SIG-M5 treated with dmso at 0.1 percent for 504 hours (cell line): ENCODE data around the gene AP3M1.
A peak's percentile ranks its signal among the peaks of the same experiment; 100 is the strongest.
"Not testable (repeated sequence)": the region's sequence is repeated elsewhere in the genome, so short reads cannot be mapped to it uniquely, and the experiment has no call there.

Experiments
- DNase-seq: peaks from one replicate; lab custom pipeline; 2025; ENCODE audit not compliant: unreplicated experiment; lab: John Stamatoyannopoulos, UW

Gene AP3M1

DNA sequence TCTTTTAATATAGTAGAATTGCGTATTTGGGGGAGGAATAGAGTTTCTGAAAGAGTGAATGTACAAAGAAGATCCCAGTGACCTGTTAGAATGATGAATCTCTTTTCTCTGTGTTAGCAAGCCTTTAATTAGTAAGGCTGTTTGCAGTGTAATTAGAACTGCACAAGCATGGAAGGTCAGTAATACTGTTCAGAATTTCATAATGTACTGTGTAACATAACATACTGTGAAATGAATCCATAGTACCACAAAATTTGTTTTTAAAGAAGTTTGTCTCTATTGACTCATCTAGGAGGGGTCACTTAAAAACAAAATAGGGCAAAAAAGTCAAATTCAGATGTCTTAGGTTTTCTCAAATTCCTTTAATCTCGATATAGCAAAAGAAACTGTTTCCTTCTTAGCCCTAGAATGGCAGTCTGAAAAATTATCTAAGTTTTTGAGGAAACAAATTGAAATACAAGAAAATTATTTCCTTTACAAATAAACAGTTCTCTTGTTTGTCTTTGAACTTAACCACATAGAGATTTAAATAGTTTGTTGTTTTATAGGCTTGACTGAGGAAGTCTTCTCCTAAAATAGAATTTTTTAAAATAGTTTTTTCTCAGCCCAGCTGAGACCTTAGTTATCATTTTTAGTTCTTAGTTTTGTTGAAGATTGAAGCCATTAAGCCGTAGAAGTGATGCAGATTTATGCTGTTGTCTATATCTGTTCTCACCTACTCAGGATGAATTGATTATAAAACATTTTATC, 12.9 kb upstream of the AP3M1 start:
- no peak for DNase-seq

DNA sequence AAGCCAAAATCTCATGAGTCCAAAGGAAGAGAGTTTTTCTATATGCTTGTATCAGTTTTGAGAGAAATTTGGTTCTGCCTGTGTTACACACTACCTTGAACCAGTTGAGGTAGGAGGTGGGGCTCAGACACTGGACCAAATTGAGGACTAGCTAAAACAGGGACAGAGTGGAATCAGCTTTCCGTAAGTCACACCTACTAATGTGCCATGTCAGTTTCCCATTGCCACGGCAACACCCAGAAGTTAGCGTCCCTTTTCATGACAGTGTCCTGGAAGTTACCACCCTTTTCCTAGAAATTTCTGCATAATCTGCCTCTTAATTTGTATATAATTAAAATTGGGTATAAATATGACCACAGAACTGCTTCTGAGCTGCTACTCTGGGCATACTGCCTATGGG, 9.4 kb upstream of the AP3M1 start:
- DNase-seq = no peak

DNA sequence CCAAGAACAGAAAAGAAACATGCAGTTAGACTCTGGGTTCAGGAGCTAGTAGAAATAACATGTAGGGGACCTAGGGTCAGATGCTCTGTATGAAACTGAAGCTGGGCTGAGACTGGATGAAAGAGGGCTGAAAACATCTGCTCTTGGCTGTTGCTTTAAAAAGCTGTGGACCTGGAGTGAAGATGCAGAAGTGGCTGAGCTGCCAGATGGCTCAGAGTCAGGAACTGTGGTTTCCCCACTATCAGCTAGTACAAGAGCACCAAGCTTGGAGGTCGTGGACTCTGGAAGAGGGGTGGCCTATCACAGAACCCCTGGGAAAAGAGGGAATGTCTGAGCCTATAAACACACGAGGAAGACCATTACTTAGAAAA, 6.3 kb upstream of the AP3M1 start:
- DNase-seq = no peak

DNA sequence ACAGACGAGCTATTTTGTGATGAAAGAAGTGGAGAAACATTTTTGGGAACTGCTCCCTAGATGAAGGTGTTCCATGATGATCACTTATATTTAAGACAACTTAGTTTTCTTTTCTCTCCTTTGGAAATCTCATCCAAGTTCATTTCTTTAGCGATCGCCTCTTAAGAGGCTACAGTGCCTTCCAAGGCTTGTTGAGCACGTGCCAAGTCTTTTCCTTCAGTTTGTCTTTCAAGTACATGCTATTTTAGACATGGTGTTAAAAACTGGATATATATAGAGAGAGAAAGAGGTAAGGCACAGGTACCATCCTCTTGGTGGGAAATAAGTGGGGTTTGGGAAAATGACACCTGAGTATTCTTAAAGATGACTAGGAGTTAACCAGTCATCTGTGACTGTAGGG, 3.0 kb upstream of the AP3M1 start:
- no peak for DNase-seq

DNA sequence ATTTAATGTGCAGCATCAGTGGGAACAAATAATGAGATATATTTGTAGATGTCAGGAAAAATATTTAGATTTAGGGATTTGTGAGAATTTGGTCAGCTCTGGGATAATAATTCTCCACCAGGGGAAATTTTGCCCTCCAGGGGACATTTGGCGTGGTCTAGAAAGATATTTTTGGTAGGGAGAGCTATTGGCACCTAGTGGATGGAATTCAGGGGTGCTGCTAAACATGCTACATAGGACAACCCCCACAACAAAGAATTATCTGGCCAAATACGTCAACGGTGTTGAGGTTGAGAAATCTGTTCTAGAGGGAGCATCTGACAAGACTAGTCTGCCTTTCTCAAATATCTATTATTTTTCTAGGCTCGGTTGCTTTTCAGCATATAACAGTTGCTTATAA, 2.5 kb upstream of the AP3M1 start:
- peak; percentile 41 for DNase-seq

DNA sequence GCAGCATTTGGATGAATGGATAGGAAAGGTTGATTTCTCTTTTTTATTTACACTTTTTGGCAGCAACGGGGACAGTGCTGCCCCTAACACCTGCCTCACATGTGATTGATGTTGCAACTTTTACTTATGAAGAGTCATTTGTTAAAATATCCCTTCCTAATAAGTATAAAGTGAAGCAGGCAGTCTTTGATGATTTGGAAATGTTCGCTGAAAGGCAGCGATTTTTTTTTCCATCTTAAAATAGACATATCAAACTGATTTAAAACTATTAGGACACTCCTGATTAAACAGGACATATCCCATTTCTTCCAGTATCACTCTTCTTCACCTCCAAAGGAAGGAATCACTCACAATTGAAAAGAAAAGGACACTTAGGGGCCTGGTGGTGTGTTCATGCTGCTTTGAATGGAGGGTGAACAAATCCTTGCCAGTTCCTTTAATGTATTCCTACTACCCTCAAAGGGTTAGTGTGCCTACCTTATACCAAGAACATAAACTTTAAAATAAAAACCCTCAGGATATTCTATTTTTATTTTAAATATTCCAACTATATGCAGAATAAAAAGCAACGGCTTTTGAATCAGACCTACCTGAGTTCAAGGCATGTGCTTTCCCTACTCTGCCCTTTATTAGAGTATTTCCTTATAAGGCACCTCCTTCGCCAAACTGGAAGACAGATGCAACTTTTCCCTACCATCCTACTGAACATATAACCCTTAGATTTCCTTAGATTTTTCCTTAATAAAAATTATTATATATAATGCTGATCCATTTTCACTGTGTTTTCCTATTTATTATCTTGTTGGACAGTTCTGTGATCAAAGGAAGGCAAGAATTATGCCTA, 1.5 kb upstream of the AP3M1 start:
- no peak for DNase-seq

DNA sequence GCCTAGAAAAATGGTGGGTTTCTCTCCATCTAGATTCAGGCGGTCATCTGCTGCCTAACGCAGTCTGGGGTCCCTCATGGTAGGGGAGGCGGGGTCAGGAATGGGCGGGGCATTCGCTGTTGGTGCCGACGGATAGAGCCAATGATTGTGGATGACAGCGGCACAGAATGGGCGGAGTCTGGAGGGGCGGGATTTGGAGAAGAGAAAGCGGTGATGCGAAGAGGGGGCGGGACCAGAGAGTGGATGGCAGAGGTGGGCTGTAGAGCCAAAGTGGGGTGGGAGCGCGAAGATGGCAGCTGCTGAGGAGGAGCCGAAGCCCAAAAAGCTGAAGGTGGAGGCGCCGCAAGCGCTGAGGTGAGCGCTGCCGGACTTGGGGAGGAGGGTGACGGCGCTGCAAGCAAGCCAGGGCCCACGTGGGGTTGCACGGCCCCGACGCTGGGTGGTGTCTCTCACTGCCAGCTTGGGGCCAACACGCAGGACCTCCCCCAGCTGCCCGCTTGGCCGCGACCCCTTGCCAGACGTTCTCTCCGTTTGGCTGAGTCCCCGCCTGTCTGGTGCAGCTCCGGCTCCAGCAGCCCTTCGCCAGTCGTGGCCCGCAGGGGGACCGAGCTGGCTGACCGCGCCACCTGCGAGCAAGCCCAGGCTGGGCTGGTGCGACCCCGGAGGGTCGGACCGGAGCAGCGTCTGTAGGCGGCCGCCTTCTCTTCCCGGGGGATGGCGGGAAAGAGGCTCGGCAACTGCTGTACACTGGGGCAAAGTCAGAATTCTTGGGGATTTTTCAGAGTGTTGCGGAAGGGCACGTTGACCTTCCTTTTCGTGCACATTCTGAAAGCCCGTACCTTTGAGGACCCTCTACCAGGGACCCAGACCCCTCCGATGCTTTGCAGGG, 606 bp upstream of the AP3M1 start, which contains the start of gene ADK:
ADK (plus strand) TSS at position 232 of the 889 bp plus-strand sequence; CDS start at position 290, 58 bp downstream.
- DNase-seq = peak; percentile 93

DNA sequence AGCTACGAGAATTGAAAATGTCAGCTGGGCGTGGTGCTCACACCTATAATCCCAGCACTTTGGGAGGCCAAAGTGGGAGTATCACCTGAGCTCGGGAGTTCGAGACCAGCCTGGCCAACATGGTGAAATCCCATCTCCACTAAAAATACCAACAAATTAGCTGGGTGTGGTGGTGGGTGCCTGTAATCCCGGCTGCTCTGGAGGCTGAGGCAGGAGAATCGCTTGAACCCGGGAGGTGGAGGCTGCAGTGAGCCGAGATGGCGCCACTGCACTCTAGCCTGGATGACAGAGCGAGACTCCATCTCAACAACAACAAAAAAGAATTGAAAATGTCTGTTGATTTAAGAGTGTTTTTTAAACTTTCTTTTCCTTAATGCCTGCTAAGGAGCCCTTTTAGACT, 3.6 kb downstream of the AP3M1 start:
- DNase-seq = not testable (repeated sequence)

DNA sequence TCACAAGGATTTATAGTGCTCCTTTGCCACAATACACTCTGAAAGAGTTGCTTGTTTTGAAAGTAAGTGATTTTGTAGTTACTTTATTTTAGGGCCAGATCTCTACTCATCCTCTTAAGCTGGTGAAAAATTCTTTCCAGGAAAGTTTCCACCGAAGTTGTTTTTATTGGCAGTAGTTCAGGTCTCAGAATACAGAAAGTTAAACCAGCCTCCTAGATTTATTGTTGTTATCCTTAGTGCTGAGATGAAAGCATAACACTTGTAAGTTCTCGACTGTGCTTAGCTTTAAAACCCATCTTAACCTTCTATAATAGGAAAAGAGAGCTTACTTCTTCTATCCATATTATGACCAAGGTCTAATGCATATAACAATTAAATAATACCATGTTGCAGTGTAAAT, 5.5 kb downstream of the AP3M1 start:
- DNase-seq = no peak

DNA sequence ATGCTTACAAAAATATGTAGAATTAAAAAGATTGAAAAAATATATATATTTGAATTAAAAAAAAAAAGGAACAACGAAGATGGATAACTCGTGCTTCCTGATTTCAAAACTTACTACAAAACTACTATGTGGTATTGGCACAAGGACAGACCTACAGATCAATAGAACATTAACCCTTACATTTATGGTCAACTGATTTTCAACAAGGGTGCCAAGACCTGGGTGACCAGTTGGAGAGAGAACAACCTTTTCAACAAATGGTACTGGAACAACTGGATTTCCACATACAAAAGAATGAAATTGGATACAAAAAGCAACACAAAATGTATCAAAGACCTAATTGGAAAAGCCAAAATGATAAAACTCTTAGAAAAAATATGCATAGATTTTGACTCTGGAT, 10.1 kb downstream of the AP3M1 start:
- DNase-seq = no peak

DNA sequence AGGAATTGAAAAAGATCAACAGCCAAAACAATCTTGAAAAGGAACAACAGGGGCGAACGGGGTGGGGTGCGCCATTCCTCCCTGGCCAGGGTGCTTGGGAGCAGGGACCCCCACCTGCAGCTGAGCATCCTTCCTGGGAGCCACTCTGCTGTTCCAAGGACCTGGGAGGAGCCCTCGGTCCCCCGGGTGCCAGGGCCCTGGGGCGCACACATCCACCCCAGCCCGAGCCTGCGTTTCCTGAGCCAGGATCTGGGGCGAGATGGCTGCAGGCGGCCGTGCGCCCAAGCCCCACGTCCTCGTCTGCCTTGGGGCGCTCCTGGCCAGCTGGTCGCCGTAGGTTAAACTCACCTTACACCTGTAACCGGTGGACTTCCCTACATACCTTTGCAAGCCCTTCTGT, 10.6 kb downstream of the AP3M1 start:
- no peak for DNase-seq

DNA sequence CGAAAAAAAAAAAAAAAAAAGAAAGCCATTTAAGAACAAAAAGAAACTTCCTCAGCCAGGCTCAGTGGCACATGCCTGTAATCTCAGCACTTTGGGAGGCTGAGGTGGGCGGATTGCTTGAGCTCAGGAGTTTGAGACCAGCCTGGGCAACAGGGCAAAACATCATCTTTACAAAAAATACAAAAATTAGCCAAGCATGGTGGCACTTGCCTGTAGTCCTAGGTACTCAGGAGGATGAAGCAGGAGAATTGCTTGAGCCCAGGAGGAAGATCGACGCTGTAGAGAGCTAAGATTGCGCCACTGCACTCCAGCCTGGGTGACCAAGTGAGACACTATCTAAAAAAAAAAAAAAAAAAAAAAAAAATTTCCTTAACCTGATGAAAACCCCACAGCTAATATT, 12.0 kb downstream of the AP3M1 start:
- DNase-seq = not testable (repeated sequence)

DNA sequence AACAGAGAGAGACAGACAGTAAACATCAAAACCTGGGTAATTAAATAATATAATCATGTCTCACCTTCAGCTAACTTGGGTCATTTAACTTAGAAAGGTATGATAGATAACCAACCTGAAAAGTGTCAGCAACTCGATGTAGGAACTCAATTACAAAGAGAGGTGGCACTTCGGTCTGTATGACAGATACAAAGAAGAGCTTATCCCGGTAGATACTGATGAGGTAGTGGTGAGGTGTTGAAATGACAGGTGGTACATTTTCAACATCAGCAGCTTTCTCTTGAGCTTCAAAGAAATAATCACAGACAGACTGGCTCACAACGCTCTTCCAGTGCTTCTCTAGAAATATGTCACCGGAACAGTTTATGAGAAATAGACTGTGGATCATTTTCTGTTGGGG, 12.6 kb downstream of the AP3M1 start:
- no peak for DNase-seq

DNA sequence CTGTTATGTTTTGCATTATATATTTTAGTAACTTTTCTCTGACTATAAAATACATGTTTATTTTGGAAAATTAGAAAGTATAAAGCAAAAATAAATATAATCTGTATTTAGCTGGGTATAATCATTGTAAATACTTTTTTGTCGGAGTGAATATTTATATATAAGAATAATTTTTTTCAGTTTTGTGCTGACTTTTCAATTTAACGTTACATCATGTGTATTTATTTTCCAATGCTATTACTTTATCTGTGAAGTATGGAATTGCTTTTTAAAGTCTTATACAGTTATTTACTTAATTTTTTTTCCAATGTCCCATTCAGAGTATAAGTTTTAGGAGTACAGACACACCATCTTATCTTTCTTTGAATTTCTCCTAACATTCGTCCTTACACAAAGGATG, 15.2 kb downstream of the AP3M1 start:
- DNase-seq = no peak

DNA sequence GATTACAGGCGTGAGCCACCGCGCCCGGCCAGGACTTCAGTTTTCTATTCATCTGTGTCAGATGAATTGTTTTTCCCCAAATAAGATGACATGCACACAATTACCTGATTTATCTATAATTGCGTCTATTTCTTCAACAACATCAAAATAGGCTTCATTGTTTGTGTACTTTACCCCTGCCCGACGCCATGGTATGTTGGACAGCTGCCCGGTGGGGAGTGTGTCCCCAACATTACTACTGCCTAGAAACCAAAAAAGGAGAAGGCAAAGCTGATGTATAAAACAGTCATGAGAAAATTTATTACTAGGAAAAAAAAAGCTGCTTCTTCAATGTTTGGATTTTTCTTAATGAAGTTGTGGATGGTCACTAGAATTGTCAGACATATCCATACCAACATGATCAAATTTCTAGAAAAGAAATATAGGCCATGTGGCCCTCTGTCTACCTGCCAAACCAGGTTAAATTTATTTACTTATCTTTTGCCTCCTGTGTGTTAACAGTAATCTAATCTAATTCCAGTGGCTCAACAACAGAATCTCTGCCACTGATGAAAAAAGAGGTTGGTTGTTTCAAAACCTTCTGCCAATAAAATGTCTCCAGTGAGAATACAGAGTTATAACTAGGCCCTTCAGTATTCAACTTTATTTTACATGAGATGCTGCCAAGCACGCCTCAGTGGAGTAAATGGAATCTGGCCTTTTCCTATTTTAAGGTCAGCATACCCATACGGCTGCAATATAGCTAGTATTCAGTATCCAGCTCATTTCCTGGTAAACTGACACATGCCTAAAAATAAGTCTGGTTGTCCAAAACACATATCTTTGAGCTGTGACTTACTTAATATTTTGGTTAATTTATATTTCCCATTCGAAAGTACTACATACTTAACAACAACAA, 16.5 kb downstream of the AP3M1 start:
- no peak for DNase-seq

DNA sequence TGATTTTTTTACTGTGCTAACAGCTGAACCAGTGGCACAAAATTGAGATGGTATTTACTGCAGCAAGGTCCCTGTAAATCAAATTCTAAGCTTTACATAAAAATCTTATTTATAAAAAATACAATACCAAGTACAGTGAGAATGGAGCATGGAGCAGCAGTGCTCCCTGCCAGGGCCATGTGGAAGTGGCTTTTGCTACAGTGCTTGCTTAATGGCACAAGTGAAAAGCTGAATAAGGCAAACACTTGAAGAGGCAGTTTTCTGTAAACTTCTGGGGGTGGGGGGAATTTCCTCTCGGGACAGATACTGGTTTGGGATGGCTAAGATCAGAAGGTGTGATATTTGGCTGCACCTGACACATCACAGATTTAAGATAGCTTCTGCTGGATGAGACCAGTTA, 27.5 kb downstream of the AP3M1 start:
- DNase-seq = no peak

DNA sequence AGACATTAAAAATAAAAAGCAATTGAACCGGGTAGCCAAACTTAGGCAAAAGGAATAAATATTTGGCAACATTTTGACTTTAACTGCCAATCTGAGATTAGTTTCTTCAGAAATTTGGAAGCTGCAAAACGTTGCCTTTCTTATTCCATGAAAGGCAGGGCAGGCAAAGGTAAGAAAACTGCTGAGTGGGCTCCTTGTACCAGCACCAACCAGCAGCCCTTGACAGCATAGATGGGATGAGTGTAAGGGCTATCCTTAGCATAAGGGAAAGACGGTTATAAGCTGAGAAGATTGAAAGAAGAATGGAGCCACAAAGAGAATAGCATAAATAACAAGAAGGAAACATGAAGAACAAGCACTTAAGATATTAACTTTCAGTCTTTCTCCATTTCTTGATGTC, 28.6 kb downstream of the AP3M1 start:
- no peak for DNase-seq

DNA sequence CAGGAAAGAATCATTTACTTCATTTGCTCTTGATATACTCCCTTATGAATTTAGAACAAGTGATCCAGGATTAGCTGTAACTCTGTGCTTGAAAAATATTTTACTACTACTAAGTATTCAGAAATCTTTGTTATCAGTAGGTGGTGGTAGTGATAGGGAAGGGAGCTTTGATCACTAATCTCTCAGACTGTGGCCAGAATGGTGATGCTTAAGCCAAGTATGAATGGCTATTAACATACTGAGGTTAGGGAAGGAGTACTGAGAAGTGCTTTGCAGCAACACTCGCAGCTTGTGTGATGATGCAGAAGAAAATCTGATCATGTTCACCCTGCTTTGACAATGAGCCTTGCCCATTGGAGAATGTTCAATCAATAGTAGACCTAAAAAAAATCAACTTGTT, 29.3 kb downstream of the AP3M1 start:
- DNase-seq = no peak

DNA sequence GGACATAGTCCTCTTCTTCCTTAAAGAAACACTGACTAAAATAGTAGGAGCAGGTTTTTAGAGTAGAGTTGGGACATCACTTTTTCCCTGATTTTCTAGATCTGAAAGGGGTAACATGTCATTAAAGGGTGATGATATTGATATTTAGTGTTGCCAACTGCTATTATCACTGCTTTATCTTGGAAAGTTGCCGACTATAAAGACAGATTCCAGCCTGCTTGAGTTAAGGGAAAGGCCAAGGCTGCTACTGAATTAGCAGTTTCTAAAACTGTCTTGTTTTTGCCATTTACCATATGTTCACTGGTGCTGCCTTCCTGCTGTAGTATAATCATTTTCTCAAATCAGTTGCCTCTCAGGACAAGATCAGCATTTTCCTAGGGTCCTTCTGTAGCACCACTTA, 29.7 kb downstream of the AP3M1 start:
- DNase-seq = no peak

DNA sequence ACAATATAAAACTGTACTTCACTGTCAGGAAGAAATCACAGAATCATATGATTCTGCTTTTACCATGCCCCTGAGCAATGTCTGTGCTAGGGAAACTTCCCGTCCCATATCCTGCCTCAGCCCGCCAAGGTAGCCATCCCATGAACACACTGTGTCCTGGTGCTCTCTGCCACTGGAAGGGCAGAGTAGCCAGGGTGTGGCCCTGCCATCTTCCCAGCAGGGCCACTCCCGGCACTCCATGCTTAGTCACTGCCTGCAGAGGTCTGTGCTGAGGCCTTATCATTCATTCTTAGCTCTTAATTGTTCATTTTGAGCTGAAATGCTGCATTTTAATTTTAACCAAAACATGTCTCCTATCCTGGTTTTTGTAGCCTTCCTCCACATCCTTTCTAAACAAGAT, 31.8 kb downstream of the AP3M1 start:
- DNase-seq = no peak
